Endodermal cell (in vitro differentiated cells): ENCODE measurements around the gene COLEC12. TPM values are rescaled to one million over a fixed set of nuclear protein-coding genes. Genes with fewer than 3 reads are reported as not detected.

Experiments used
- DNase-seq: peaks from one replicate; pipeline ENCODE4 v3.0.0-alpha.2; 2017
- H3K27ac ChIP-seq: 2 replicates; pipeline ENCODE4 v1.5.1; 2013; ENCODE audit warnings: mild to moderate bottlenecking, low read depth, low read length, moderate library complexity
- H3K27me3 ChIP-seq: 2 replicates; pipeline ENCODE4 v1.6.1; 2013; ENCODE audit warnings: mild to moderate bottlenecking, low read length, moderate library complexity; ENCODE audit not compliant: insufficient read depth, control insufficient read depth, poor library complexity, severe bottlenecking
- H3K36me3 ChIP-seq: 2 replicates; pipeline ENCODE4 v1.7.0; 2013; ENCODE audit warnings: mild to moderate bottlenecking, low read length, moderate library complexity; ENCODE audit not compliant: control insufficient read depth, insufficient read depth
- H3K4me1 ChIP-seq: one replicate; pipeline ENCODE4 v1.7.0; 2013; ENCODE audit warnings: low read length; ENCODE audit not compliant: control insufficient read depth, insufficient read depth
- H3K4me3 ChIP-seq: 2 replicates; pipeline ENCODE4 v1.5.1; 2013; ENCODE audit warnings: mild to moderate bottlenecking, low read length, moderate library complexity
- H3K9ac ChIP-seq: 2 replicates; pipeline ENCODE4 v1.6.1; 2013; ENCODE audit warnings: mild to moderate bottlenecking, low read length, moderate library complexity; ENCODE audit not compliant: poor library complexity, severe bottlenecking; ENCODE audit errors: extremely low read depth
- H3K9me3 ChIP-seq: 2 replicates; pipeline ENCODE4 v1.6.1; 2013; ENCODE audit warnings: mild to moderate bottlenecking, low read length, moderate library complexity; ENCODE audit not compliant: control insufficient read depth
- H3K27ac Mint-ChIP-seq: 2 replicates; pipeline ENCODE4 v1.8.0; 2020; ENCODE audit warnings: mixed read lengths
- H3K27me3 Mint-ChIP-seq: 2 replicates; pipeline ENCODE4 v1.8.0; 2021; ENCODE audit warnings: mild to moderate bottlenecking, mixed read lengths; ENCODE audit not compliant: insufficient read depth
- H3K36me3 Mint-ChIP-seq: 2 replicates; pipeline ENCODE4 v1.8.0; 2020; ENCODE audit warnings: low read depth, mixed read lengths
- H3K4me1 Mint-ChIP-seq: 2 replicates; pipeline ENCODE4 v1.8.0; 2020; ENCODE audit warnings: mixed read lengths
- H3K4me3 Mint-ChIP-seq: 2 replicates; pipeline ENCODE4 v1.8.0; 2020; ENCODE audit warnings: mild to moderate bottlenecking, moderate library complexity, mixed read lengths
- H3K9me3 Mint-ChIP-seq: 2 replicates; pipeline ENCODE4 v1.8.0; 2020; ENCODE audit warnings: mild to moderate bottlenecking, mixed read lengths
- CTCF ChIP-seq: fragments of 200-600 bp; sonication (generic); conservative IDR thresholded peaks from 2 replicates; pipeline ENCODE4 v1.5.0; 2021; ENCODE audit warnings: antibody characterized with exemption, mild to moderate bottlenecking
- WGBS, 2 experiments: methylation state at CpG; one replicate each; pipeline versions ENCODE4 v1.1.5 to v1.1.7; 2013; ENCODE audit warnings: missing lambda C conversion rate in 2 of 2, mixed read lengths in 1 of 2; ENCODE audit not compliant: insufficient coverage in 1 of 2, insufficient read length in 1 of 2; 5-methylcytosine and 5-hydroxymethylcytosine counted together
- total RNA-seq, 2 donors: library from RNA; stranded (reverse); fragmentation: NEBNext Ultra II Directional in 1 of 2; extraction: Animal tissue kit (Norgen Biotek cat#: 25700) in 1 of 2; gene quantifications; 2 replicates in 1 of 2; 3 replicates in 1 of 2; pipeline ENCODE4 v1.2.1, GENCODE V29; 2021

Gene COLEC12
- total RNA-seq, 2 donors from 2014 or later, result 123 TPM

- no peak overlapping the region for H3K27ac Mint-ChIP-seq
- Histone ChIP-seq H3K4me3 (no peak overlapping the region), H3K27ac (no peak overlapping the region), H3K27me3 (no peaks in the 10 kb centered on the region), H3K9me3 (peaks cover 10% of the 10 kb centered on the region), H3K4me1 (peaks cover 6% of the 10 kb centered on the region), H3K36me3 (peaks cover 63% of the 10 kb centered on the region), H3K9ac (no peak overlapping the region)
- H3K36me3 Mint-ChIP-seq, result peaks cover 34% of the 10 kb centered on the region
- TF ChIP-seq CTCF, result no peak
- no peaks in the 10 kb centered on the region for H3K4me1 Mint-ChIP-seq
- H3K9me3 Mint-ChIP-seq, result peaks cover 16% of the 10 kb centered on the region
- H3K27me3 Mint-ChIP-seq, result no peaks in the 10 kb centered on the region
- H3K4me3 Mint-ChIP-seq, result no peak overlapping the region
- WGBS, 2 experiments, result 89 to 90% methylated on average over 2 to 5 of the region's 5 CpGs
- DNase-seq, result no peak
Observed at GRCh38 chr18:446941-447560, 53.5 kb downstream of the COLEC12 start.

- H3K4me1 Mint-ChIP-seq, result no peaks in the 10 kb centered on the region
- no peak overlapping the region for H3K4me3 Mint-ChIP-seq
- H3K27me3 Mint-ChIP-seq, result no peaks in the 10 kb centered on the region
- Histone ChIP-seq H3K9me3 (no peaks in the 10 kb centered on the region), H3K36me3 (peaks cover 57% of the 10 kb centered on the region), H3K4me3 (no peak overlapping the region), H3K9ac (no peak overlapping the region), H3K27me3 (no peaks in the 10 kb centered on the region), H3K27ac (no peak overlapping the region), H3K4me1 (peaks cover 6% of the 10 kb centered on the region)
- peaks cover 20% of the 10 kb centered on the region for H3K36me3 Mint-ChIP-seq
- DNase-seq, result no peak
- WGBS, 2 experiments, result 66 to 67% methylated on average over 3 of the region's 3 CpGs
- H3K9me3 Mint-ChIP-seq, result no peaks in the 10 kb centered on the region
- no peak overlapping the region for H3K27ac Mint-ChIP-seq
- no peak for TF ChIP-seq CTCF
Observed at GRCh38 chr18:445055-445454, 55.4 kb downstream of the COLEC12 start.

GRCh38 chr18:438571-438970, 61.9 kb downstream of the COLEC12 start:
- 100% methylated on average over 1 of the region's 2 CpGs for WGBS, 2 experiments
- Histone ChIP-seq H3K9ac (no peak overlapping the region), H3K27me3 (no peaks in the 10 kb centered on the region), H3K9me3 (peaks cover 9% of the 10 kb centered on the region), H3K27ac (no peak overlapping the region), H3K4me1 (no peaks in the 10 kb centered on the region), H3K36me3 (peaks cover 50% of the 10 kb centered on the region), H3K4me3 (no peak overlapping the region)
- DNase-seq, result no peak
- Mint-ChIP-seq H3K27me3 (no peaks in the 10 kb centered on the region), H3K4me1 (no peaks in the 10 kb centered on the region), H3K27ac (no peak overlapping the region), H3K4me3 (no peak overlapping the region), H3K9me3 (no peaks in the 10 kb centered on the region), H3K36me3 (peaks cover 29% of the 10 kb centered on the region)
- TF ChIP-seq CTCF, result no peak
